ENCODE results near the gene NOC2L. TPM values are rescaled to one million over a fixed set of nuclear protein-coding genes. Genes with fewer than 3 reads are reported as not detected.

Gene NOC2L
- total RNA-seq, 4 donors from 2014 or later = 57.9 to 80.2 (median 60.4) TPM

DNA sequence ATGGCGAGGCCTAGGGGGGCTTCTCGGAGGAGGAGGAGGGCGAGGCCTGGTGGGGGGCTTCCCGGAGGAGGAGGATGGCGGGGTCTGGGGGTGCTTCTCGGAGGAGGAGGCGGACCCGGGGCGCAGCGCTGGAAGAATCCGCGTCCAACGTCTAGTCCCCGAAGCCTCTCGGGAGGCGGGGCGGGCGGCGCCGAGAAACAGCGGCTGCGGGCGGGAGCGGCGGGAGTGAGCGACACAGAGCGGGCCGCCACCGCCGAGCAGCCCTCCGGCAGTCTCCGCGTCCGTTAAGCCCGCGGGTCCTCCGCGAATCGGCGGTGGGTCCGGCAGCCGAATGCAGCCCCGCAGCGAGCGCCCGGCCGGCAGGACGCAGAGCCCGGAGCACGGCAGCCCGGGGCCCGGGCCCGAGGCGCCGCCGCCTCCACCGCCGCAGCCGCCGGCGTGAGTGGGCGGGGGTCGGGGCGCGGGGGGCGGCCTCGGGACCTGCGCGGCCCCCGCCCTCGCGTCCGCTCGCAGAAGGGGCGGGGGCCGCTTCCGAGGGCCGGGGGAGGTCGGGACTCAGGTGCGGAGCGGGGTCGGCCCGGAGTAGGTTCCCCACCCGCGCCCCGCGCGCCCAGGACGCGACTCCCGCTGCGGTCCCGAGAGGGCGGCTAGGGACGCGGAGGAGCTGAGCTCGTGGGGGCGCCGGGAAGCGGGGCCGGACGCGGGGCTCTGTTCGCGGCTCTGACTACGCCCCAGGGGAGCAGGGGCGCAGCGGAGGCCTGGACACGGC is 1.5 kb upstream of the NOC2L start, which contains the start of gene KLHL17:
Gene KLHL17 (plus strand): TSS at position 222 of the 769 bp plus-strand sequence. CDS start 110 bp downstream, at position 332.
- no peak for TF ChIP-seq POLR2A (IDR thresholded peaks at IDR 0.05)
- TF ChIP-seq, protein P1, sequence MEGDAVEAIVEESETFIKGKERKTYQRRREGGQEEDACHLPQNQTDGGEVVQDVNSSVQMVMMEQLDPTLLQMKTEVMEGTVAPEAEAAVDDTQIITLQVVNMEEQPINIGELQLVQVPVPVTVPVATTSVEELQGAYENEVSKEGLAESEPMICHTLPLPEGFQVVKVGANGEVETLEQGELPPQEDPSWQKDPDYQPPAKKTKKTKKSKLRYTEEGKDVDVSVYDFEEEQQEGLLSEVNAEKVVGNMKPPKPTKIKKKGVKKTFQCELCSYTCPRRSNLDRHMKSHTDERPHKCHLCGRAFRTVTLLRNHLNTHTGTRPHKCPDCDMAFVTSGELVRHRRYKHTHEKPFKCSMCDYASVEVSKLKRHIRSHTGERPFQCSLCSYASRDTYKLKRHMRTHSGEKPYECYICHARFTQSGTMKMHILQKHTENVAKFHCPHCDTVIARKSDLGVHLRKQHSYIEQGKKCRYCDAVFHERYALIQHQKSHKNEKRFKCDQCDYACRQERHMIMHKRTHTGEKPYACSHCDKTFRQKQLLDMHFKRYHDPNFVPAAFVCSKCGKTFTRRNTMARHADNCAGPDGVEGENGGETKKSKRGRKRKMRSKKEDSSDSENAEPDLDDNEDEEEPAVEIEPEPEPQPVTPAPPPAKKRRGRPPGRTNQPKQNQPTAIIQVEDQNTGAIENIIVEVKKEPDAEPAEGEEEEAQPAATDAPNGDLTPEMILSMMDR (IDR thresholded peaks at IDR 0.05) = no peak
- peaks cover 26 to 68% (median 35%) of the 10 kb centered on the region in 3 donors for H3K4me1 ChIP-seq
- peaks cover 13 to 51% (median 23%) of the 10 kb centered on the region in 3 donors for H3K36me3 ChIP-seq
- peak within 1 kb of the TSS; percentile 80 to 99 (median 90) for H3K4me3 ChIP-seq
- no peak for DNase-seq
- WGBS, 2 donors = 0 to 5% methylated on average over 8 to 13 of the region's 109 CpGs
- intact Hi-C loops (cut with DNase I) = no loop called here
- H3K27me3 ChIP-seq = peaks cover 0 to 6% (median 0%) of the 10 kb centered on the region in 4 donors
- peak within 1 kb of the TSS; percentile 55 to 79 (median 66) for H3K27ac ChIP-seq
- H3K9me3 ChIP-seq = no peaks in the 10 kb centered on the region

DNA sequence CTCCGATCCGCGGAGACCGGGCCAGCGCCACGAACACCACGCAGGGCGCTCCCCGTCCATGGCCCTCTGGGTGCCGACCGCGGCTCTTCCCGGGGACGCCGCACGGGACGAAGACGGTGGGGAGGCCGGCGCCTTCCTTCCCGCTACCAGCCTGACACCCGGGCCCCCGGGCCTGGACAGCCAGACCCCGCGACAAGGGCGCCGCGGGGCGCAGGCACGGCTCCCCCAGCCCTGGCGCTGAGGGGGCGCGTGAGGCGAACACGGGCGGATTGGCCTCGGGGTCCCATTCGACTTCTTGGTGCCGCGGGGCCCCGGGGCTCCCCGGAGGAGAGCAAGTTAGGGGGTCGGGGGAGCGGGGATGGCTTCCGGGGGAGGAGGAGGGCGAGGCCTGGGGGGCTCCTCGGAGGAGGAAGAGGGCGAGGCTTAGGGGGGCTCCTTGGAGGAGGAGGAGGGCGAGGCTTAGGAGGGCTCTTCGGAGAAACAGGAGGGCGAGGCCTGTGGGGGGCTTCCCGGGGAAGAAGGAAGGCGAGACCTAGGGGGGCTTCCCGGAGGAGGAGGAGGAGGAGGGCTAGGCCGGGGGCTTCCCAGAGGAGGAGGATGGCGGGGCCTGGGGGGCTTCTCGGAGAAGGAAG is 791 bp upstream of the NOC2L start:
- H3K4me3 ChIP-seq = peak overlapping the region; percentile 80 to 99 (median 90)
- 16 to 26% methylated on average over 7 to 8 of the region's 57 CpGs for WGBS, 2 donors

DNA sequence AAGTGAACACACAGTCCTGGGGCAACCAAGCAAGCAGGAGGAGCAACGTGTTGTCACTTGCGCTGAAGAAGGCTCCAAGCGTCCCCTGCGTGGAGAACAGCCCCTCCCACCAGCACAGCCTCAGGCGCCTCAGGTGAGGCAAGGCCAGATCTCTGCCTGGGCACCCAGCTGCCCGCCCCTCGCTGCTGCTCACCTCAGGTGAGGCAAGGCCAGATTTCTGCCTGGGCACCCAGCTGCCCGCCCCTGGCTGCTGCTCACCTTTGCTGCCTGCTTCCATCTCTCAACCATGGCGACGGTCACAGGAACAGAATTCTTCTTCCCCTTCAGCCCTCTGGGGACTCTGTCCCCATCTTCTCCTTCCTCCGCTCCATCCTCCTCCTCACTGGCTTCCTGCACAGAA is 2.4 kb downstream of the NOC2L start:
- H3K4me3 ChIP-seq = no peak overlapping the region
- H3K36me3 ChIP-seq = peaks cover 49 to 57% (median 51%) of the 10 kb centered on the region in 3 donors
- peaks cover 0 to 6% (median 0%) of the 10 kb centered on the region in 4 donors for H3K27me3 ChIP-seq
- no peak for DNase-seq
- no peaks in the 10 kb centered on the region for H3K9me3 ChIP-seq
- no peak for TF ChIP-seq POLR2A (IDR thresholded peaks at IDR 0.05)
- TF ChIP-seq, protein P1 (IDR thresholded peaks at IDR 0.05) = no peak
- peaks cover 26 to 45% (median 35%) of the 10 kb centered on the region in 3 donors for H3K4me1 ChIP-seq
- intact Hi-C loops (cut with DNase I) = no loop called here
- H3K27ac ChIP-seq = no peak overlapping the region
- 72 to 92% methylated on average over 4 of the region's 11 CpGs for WGBS, 2 donors

More for the DNA sequence above, 791 bp upstream of the NOC2L start:
- Histone ChIP-seq H3K27ac (peak overlapping the region; percentile 55 to 79 (median 66)), H3K4me1 (peaks cover 26 to 63% (median 35%) of the 10 kb centered on the region in 3 donors), H3K27me3 (peaks cover 0 to 6% (median 0%) of the 10 kb centered on the region in 4 donors), H3K9me3 (no peaks in the 10 kb centered on the region), H3K36me3 (peaks cover 18 to 51% (median 30%) of the 10 kb centered on the region in 3 donors)
- TF ChIP-seq POLR2A (IDR thresholded peaks at IDR 0.05) = no peak
- TF ChIP-seq, protein P1 (IDR thresholded peaks at IDR 0.05) = no peak
- DNase-seq = no peak
- intact Hi-C loops (cut with DNase I) = no loop called here

DNA sequence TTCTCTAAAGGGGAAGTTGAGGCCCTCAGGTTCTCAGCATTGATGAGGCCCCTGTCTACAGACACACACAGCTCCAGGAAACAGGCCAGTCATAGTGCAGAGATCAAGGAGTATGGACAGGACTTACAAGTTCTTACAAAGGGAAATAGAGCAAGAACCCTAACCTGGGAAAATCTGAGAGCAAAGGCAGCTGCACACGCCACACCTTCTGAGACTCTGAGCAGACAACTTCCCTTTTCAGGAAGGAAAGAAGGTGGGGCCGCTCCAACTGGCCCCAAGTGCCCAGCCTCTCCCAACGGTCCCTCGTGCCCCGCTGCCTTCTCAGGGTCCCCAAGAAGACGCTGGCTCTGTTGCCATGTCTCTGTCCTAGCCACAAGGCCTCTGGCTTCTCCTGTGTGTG is 3.6 kb downstream of the NOC2L start:
- H3K4me3 ChIP-seq = no peak overlapping the region
- DNase-seq = no peak
- WGBS, 2 donors = 77 to 82% methylated on average over 6 of the region's 6 CpGs
- peaks cover 0 to 6% (median 0%) of the 10 kb centered on the region in 4 donors for H3K27me3 ChIP-seq
- TF ChIP-seq POLR2A (IDR thresholded peaks at IDR 0.05) = no peak
- TF ChIP-seq, protein P1 (IDR thresholded peaks at IDR 0.05) = no peak
- peaks cover 57 to 68% (median 58%) of the 10 kb centered on the region in 3 donors for H3K36me3 ChIP-seq
- intact Hi-C loops (cut with DNase I) = no loop called here
- no peaks in the 10 kb centered on the region for H3K9me3 ChIP-seq
- H3K4me1 ChIP-seq = peaks cover 22 to 36% (median 29%) of the 10 kb centered on the region in 3 donors
- no peak overlapping the region for H3K27ac ChIP-seq

DNA sequence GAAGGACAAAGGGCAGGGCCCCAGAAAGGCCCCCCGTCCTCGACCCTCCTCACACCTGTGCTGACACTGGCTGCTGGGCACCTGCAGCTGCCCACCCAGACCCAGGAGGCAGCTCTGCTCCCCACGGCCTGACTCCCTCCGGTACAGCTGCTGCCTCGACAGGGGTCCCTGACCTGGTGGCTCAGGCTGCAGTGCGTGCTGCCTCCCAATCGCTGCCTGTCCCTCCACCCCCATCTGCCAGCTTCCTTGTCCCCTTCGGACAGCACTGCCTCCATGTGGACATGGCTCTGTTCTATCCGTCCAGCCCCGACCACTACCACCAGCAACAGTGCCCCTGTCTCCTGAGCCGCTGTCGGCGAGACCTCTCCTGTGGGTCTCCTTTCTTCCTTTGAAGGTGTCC is 4.1 kb downstream of the NOC2L start:
- Histone ChIP-seq H3K9me3 (no peaks in the 10 kb centered on the region), H3K4me3 (no peak overlapping the region), H3K27me3 (peaks cover 0 to 6% (median 0%) of the 10 kb centered on the region in 4 donors), H3K36me3 (peaks cover 57 to 73% (median 60%) of the 10 kb centered on the region in 3 donors), H3K27ac (no peak overlapping the region), H3K4me1 (peaks cover 18 to 32% (median 26%) of the 10 kb centered on the region in 3 donors)
- no peak for TF ChIP-seq POLR2A (IDR thresholded peaks at IDR 0.05)
- TF ChIP-seq, protein P1 (IDR thresholded peaks at IDR 0.05) = no peak
- intact Hi-C loops (cut with DNase I) = no loop called here
- 88 to 90% methylated on average over 12 to 13 of the region's 13 CpGs for WGBS, 2 donors
- DNase-seq = no peak
